Effector memory CD8-positive, alpha-beta T cell (primary cell): ENCODE results near the gene PRND.
"Not testable (repeated sequence)": the region's sequence is repeated elsewhere in the genome, so short reads cannot be mapped to it uniquely, and the experiment has no call there.

Experiments
- ATAC-seq: fragments of 150-1000 bp; cut with Tn5 transposase; replicated peaks from 2 replicates; pipeline ENCODE4 v1.10.0; 2021; ENCODE audit warnings: mild to moderate bottlenecking, moderate library complexity
- DNase-seq, 3 experiments: peaks; one replicate each; pipeline ENCODE4 v3.0.0; 2021
- H3K27ac Mint-ChIP-seq, 2 donors: one replicate each; pipeline ENCODE4 v1.8.0; 2022; ENCODE audit warnings: mild to moderate bottlenecking in 2 of 2, mixed read lengths in 2 of 2, moderate library complexity in 2 of 2
- H3K27me3 Mint-ChIP-seq, 2 donors: one replicate each; pipeline ENCODE4 v1.8.0; 2022; ENCODE audit warnings: mixed read lengths in 2 of 2
- H3K36me3 Mint-ChIP-seq: one replicate; pipeline ENCODE4 v1.8.0; 2022; ENCODE audit warnings: mild to moderate bottlenecking, moderate library complexity, mixed read lengths; ENCODE audit not compliant: insufficient read depth
- H3K4me1 Mint-ChIP-seq, 2 donors: one replicate each; pipeline ENCODE4 v1.8.0; 2022; ENCODE audit warnings: low read depth in 2 of 2, mixed read lengths in 2 of 2
- H3K4me3 Mint-ChIP-seq, 2 donors: one replicate each; pipeline ENCODE4 v1.8.0; 2022; ENCODE audit warnings: mild to moderate bottlenecking in 2 of 2, mixed read lengths in 2 of 2, moderate library complexity in 2 of 2
- H3K9me3 Mint-ChIP-seq, 2 donors: one replicate each; pipeline ENCODE4 v1.8.0; 2022; ENCODE audit warnings: mixed read lengths in 2 of 2

PRND gene

GRCh38 chr20:4694076-4694475, 27.6 kb upstream of the PRND start:
- no peak for DNase-seq
- no peak overlapping the region for H3K27ac Mint-ChIP-seq
- no peak for ATAC-seq
- peaks cover 53 to 55% of the 10 kb centered on the region in 2 donors for H3K4me1 Mint-ChIP-seq
- H3K4me3 Mint-ChIP-seq: no peak overlapping the region
- no peaks in the 10 kb centered on the region for H3K9me3 Mint-ChIP-seq
- no peaks in the 10 kb centered on the region for H3K27me3 Mint-ChIP-seq
- peaks cover 48% of the 10 kb centered on the region for H3K36me3 Mint-ChIP-seq

DNA sequence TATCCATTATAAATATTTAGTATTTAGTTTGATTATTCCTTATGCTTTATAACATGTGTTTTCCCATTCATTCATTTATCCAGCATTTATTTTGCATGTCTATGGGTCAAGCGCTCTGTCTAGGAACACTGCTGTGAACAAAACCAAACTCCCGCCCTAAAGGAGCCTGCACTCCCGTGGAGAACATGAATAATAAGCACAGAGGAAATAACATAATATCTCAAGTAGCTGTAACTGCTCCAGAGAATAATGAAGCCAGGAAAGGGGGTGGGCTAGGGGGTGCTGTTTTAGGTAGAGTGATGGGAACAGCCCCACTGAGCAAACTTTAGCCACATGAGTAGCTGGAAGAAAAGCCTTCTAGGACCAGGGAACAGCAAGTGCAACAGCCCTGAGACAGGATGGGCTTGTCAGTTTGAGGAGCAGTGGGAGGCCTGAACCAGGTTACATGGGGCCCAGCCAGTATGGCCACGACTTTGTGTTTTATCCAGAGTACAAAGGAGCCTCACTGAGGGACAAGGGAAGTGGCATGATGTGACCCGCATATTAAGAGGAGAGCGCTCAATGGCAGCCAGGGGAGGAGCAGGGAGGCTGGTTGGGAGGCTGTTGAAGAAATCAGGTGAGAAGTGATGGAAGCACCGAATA, 24.4 kb upstream of the PRND start:
- Mint-ChIP-seq H3K27ac (peak overlapping the region; percentile 2 to 59), H3K36me3 (peaks cover 47% of the 10 kb centered on the region), H3K4me1 (peaks cover 34 to 39% of the 10 kb centered on the region in 2 donors), H3K9me3 (no peaks in the 10 kb centered on the region), H3K27me3 (no peaks in the 10 kb centered on the region), H3K4me3 (peak overlapping the region in 1 of 2 donors; percentile 17)
- DNase-seq (no peak), ATAC-seq (peak; percentile 24)

DNA sequence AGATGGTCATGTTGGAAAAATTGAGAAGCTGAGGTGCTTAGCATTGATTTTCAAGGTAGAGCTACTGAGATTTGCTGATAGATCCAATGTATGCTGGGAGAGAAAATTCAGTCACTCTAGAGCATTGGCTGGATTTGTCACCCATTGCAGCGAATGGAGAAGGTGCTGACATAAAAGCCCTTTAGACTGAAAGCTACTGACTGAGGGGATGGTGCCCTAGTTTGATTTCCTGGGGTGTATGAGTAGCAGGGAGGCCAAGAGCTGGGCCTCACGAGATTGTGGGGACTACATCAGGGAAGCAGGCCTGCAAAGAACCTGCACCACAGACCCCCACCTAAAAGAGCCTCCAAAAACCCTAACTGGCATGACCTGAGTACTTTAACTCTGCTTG, 23.9 kb upstream of the PRND start:
- H3K27ac Mint-ChIP-seq: peak overlapping the region; percentile 2 to 59
- ATAC-seq: peak; percentile 91
- peaks cover 49% of the 10 kb centered on the region for H3K36me3 Mint-ChIP-seq

GRCh38 chr20:4699216-4699615, 22.5 kb upstream of the PRND start:
- Mint-ChIP-seq H3K4me1 (peaks cover 24 to 29% of the 10 kb centered on the region in 2 donors), H3K27ac (peak overlapping the region in 1 of 2 donors; percentile 76), H3K4me3 (no peak overlapping the region), H3K9me3 (no peaks in the 10 kb centered on the region), H3K36me3 (peaks cover 41% of the 10 kb centered on the region), H3K27me3 (no peaks in the 10 kb centered on the region)
- ATAC-seq: no peak
- no peak for DNase-seq

More for the DNA sequence above, 23.9 kb upstream of the PRND start:
- Mint-ChIP-seq H3K4me3 (no peak overlapping the region), H3K9me3 (no peaks in the 10 kb centered on the region), H3K27me3 (no peaks in the 10 kb centered on the region), H3K4me1 (peaks cover 32 to 36% of the 10 kb centered on the region in 2 donors)
- DNase-seq: peak in 1 of 3 experiments; percentile 18

- H3K9me3 Mint-ChIP-seq: no peaks in the 10 kb centered on the region
- peaks cover 24 to 29% of the 10 kb centered on the region in 2 donors for H3K4me1 Mint-ChIP-seq
- DNase-seq: no peak
- ATAC-seq: no peak
- H3K4me3 Mint-ChIP-seq: no peak overlapping the region
- peaks cover 34% of the 10 kb centered on the region for H3K36me3 Mint-ChIP-seq
- H3K27ac Mint-ChIP-seq: peak overlapping the region in 1 of 2 donors; percentile 76
- no peaks in the 10 kb centered on the region for H3K27me3 Mint-ChIP-seq
Measured at GRCh38 chr20:4699957-4700356, 21.8 kb upstream of the PRND start.

DNA sequence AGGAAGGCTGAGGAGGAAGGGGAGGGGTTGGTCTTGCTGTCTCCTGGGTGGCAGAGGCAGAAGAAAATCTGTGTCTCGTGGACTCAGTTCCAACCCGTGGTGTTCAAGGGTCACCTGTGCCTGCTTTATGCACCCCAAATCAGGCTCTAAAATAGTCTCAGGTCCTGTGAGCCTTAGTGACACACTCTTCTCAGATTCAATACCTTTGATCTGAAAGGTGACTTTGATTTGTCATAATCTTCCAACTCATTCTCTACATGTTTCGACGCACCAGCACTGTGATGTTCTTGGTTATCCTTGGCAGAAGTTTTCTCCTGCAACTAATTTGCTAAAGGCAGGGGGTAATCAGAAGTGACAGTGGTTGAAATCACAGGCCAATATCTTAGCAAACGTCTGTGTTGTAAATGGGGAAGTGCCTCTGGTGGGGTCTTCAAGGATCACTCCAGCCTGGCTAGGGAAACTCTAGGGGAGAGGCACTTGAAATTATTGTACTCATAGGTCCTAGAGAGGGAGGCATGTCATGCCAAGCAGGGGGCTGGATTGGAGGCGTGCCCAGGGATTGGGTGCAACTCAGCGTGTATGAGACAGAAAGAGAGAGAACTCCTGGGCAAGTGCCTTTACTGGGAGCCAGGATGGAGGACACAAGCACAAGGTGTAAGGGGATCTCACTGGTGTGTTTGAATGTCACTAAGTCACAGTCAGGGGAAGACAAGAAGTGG, 19.0 kb upstream of the PRND start:
- Mint-ChIP-seq H3K9me3 (no peaks in the 10 kb centered on the region), H3K4me1 (peaks cover 3 to 8% of the 10 kb centered on the region in 2 donors), H3K27ac (no peak overlapping the region), H3K4me3 (no peak overlapping the region), H3K27me3 (no peaks in the 10 kb centered on the region), H3K36me3 (peaks cover 18% of the 10 kb centered on the region)
- ATAC-seq: no peak
- no peak for DNase-seq

GRCh38 chr20:4703281-4703676, 18.4 kb upstream of the PRND start:
- Mint-ChIP-seq H3K9me3 (no peaks in the 10 kb centered on the region), H3K4me1 (peaks cover 0 to 4% of the 10 kb centered on the region in 2 donors), H3K36me3 (peaks cover 12% of the 10 kb centered on the region), H3K4me3 (no peak overlapping the region), H3K27me3 (no peaks in the 10 kb centered on the region), H3K27ac (no peak overlapping the region)
- DNase-seq (no peak), ATAC-seq (no peak)

GRCh38 chr20:4706941-4707340, 14.8 kb upstream of the PRND start:
- not testable (repeated sequence) for ATAC-seq, H3K36me3 Mint-ChIP-seq, H3K4me3 Mint-ChIP-seq, H3K27me3 Mint-ChIP-seq, DNase-seq, H3K27ac Mint-ChIP-seq, H3K9me3 Mint-ChIP-seq, H3K4me1 Mint-ChIP-seq

DNA sequence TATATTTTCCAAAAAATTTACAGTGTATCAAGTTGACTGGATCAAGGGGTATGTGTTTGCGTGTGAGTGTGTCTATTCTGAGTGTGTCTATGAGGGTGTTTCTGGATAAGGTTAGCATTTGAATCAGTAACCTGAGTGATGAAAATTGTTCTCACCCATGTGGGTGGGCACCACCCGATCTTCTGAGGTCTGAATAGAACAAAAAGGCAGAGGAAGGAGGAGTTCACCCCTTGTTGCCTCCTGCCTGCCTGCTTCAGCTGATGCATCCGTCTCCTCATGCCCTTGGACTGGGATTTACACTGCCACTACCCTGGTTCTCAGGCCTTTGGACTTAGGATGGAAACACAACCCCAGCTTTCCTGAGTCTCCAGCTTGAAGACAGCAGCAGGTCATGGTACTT, 13.7 kb upstream of the PRND start:
- H3K4me3 Mint-ChIP-seq: no peak overlapping the region
- no peak overlapping the region for H3K27ac Mint-ChIP-seq
- peaks cover under 1% of the 10 kb centered on the region for H3K36me3 Mint-ChIP-seq
- no peaks in the 10 kb centered on the region for H3K9me3 Mint-ChIP-seq
- ATAC-seq: no peak
- H3K27me3 Mint-ChIP-seq: peaks cover 1% of the 10 kb centered on the region in 2 donors
- no peak for DNase-seq
- peaks cover 6% of the 10 kb centered on the region in 2 donors for H3K4me1 Mint-ChIP-seq

DNA sequence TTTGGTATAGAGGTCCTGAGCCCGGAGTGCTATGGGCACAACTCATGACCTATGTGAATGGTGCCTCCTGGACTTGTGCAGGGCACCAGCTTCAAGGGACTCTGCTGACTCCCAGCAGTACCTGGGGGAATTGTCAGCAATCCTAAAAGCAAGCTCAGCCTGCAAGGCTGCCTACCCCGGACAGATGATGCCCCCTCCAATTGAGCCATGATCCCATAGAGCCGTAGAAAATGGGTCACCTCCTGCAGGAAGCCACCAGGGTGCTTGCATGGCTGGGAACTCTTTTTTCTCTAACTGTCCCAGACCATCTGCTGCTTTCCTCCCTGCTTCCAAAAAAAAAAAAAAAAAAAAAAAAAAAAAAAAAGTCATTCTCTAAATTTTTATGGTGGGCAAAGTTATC, 12.9 kb upstream of the PRND start:
- Mint-ChIP-seq H3K9me3 (no peaks in the 10 kb centered on the region), H3K4me1 (peaks cover 6% of the 10 kb centered on the region in 2 donors), H3K27ac (no peak overlapping the region), H3K4me3 (no peak overlapping the region), H3K36me3 (no peaks in the 10 kb centered on the region), H3K27me3 (peaks cover 7 to 9% of the 10 kb centered on the region in 2 donors)
- ATAC-seq: no peak
- no peak for DNase-seq

DNA sequence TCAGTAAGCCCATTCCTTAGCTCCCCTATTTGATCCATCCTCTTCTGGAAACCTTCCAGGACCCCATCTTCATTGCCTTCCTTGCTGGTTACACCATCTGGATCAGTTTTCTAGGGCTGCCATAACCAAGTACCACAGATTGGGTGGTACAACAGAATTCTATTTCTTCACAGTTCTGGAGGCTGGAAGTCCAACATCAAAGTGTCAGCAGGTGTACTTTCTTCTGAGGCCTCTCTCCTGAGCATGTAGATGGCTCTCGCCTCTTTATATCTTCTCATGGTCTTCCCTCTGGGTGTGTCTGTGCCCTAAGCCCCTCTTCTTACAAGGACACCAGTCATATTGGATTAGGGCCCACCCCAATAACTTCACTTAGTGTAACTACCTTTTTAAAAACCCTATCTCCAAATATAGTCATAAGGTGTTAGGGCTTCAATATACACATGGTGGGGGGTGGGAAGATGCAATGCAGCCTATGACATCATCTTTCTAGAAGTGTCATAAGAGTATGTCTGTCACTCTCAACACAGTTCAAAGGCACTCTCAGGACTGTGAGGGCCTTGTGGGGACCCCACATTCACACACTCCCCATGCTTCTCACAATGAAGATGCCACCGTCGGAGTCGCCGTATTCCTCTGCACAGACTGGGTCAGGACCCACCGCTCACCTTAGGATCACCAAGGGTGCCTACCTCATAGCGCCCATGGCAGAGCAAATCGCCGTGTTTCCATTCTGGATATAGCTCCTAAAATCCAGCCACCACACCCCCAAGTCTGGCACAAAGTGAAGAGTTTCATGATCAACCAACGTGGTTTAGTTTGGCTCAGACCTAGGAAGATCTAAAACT, 12.2 kb upstream of the PRND start:
- Mint-ChIP-seq H3K27me3 (peaks cover 7 to 14% of the 10 kb centered on the region in 2 donors), H3K36me3 (no peaks in the 10 kb centered on the region), H3K9me3 (no peaks in the 10 kb centered on the region), H3K4me1 (peaks cover 6% of the 10 kb centered on the region in 2 donors), H3K27ac (no peak overlapping the region), H3K4me3 (no peak overlapping the region)
- ATAC-seq: no peak
- DNase-seq: no peak

DNA sequence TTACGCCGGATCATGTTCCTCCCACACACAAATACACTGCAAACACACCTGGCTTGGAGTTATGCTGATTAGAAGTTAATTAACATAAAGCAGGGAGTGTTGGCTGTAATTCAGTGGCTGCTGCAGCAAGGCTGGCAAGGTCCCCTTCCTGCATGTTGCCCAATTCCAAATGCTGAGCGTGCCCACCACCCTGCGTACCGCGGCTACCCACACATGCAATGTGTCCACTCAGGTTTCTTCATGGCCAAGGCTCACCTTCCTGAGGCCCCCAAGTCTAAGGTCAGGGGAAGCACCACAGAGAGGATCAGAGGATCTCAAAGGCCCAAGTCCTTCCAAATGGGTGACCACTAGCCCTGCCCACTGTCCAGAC, 11.6 kb upstream of the PRND start:
- ATAC-seq: no peak
- Mint-ChIP-seq H3K4me1 (peaks cover 6% of the 10 kb centered on the region in 2 donors), H3K4me3 (no peak overlapping the region), H3K27ac (no peak overlapping the region), H3K36me3 (no peaks in the 10 kb centered on the region), H3K27me3 (peaks cover 9 to 14% of the 10 kb centered on the region in 2 donors), H3K9me3 (no peaks in the 10 kb centered on the region)
- DNase-seq: no peak

- H3K36me3 Mint-ChIP-seq: no peaks in the 10 kb centered on the region
- ATAC-seq (peak; percentile 44), DNase-seq (no peak)
- peaks cover 14 to 16% of the 10 kb centered on the region in 2 donors for H3K27me3 Mint-ChIP-seq
- no peaks in the 10 kb centered on the region for H3K9me3 Mint-ChIP-seq
- H3K4me3 Mint-ChIP-seq: no peak overlapping the region
- H3K4me1 Mint-ChIP-seq: peaks cover 6% of the 10 kb centered on the region in 2 donors
- no peak overlapping the region for H3K27ac Mint-ChIP-seq
Measured at GRCh38 chr20:4711511-4711910, 10.2 kb upstream of the PRND start.
